Left lobe of liver (tissue), 2 donors: ENCODE data around the gene CPXM2. TPM values are rescaled to one million over a fixed set of nuclear protein-coding genes. Genes with fewer than 3 reads are reported as not detected.
A peak's percentile ranks its signal among the peaks of the same experiment; 100 is the strongest.

Experiments
- ATAC-seq: fragments of 200-7000 bp; cut with Tn5 transposase; one replicate; pipeline ENCODE4 v1.9.1; 2020; ENCODE audit warnings: mild to moderate bottlenecking, moderate library complexity
- DNase-seq: peaks from one replicate; pipeline ENCODE4 v3.0.0-alpha.2; 2020; ENCODE audit warnings: low spot score
- total RNA-seq: library from RNA; stranded (reverse); gene quantifications from one replicate; pipeline ENCODE4 v1.2.1, GENCODE V29; 2021
- donor health status: DM: no; HTN: no; CAD: no; lungs with moderate emphysema.
- donor health status: DM: no; HTN: yes; CAD: no.

CPXM2 gene
- total RNA-seq, 1 donor from 2014 or later: 0.45 TPM

GRCh38 chr10:123852411-123852951 lies 39.1 kb downstream of the CPXM2 start:
- DNase-seq (no peak), ATAC-seq (no peak)

DNA sequence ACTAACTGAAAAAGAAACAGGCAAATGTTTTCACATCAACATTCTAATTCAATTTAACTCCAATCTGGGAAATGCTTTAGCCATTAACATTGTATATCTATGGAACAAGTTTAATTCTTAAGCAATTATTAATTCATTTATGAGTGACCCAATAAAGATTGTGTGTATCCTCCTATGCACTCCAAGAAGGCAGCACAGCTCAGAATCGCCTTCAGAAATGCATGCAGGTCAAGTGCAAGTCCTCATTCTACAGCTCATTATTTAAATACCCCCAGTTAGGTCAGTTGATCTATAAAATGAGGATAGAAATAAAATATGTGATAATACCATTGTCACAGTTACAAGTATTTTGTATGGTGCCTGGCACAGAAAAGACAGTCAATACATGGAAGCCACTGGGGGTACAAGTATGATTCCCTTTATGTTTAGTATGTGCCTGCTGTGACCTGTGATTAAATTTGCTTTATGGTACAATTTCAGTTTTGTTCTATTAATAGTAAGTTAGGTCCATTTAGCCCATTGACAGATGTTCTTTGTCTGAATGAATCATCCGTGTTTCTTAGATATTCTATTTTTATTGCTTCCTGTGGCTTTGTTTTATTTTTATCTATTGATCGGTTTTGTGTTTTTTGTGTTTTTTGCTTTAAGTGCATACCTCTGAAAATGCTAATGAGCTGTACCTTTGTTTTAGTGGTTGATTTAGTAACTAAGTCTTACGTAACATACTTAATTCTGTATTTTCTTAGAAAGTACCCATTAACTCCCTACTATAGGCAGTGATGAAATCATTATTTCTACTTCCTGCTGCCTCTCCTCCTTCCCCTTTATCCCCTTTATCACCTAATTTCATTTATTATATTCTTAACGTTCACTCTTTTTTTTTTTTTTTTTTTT lies 42.8 kb downstream of the CPXM2 start:
- no peak for ATAC-seq
- no peak for DNase-seq

GRCh38 chr10:123847686-123848432 lies 43.7 kb downstream of the CPXM2 start:
- ATAC-seq (no peak), DNase-seq (no peak)

GRCh38 chr10:123843835-123844234 lies 47.8 kb downstream of the CPXM2 start:
- DNase-seq: no peak
- ATAC-seq: no peak

- ATAC-seq (no peak), DNase-seq (no peak)
These were observed 48.8 kb downstream of the CPXM2 start for GRCh38 chr10:123842692-123843385.

DNA sequence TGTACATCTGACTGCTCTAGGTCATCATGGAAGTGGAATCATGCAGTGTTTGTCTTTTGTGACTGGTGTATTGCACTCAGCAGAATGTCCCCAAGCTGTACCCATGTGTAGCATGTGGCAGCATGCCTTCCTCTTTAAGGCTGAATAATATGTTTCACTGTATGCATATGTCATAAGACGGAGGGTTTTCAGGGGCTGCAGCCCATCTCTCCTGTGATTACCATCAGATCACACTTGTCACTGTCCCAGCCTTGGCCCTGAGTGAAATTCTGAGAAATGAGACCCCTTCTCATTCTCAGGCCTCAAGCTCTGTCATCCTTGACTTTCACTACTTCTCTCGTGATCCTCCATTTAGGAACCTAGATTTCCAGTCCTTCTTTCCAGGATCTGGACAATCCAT lies 50.0 kb downstream of the CPXM2 start:
- no peak for DNase-seq
- no peak for ATAC-seq

GRCh38 chr10:123841115-123841514 lies 50.5 kb downstream of the CPXM2 start:
- no peak for DNase-seq
- ATAC-seq: no peak

- DNase-seq (no peak), ATAC-seq (no peak)
These were observed 50.9 kb downstream of the CPXM2 start for GRCh38 chr10:123840714-123841113.

GRCh38 chr10:123838596-123839310 lies 52.9 kb downstream of the CPXM2 start:
- no peak for ATAC-seq

GRCh38 chr10:123837756-123838155 lies 53.9 kb downstream of the CPXM2 start:
- DNase-seq: no peak
- ATAC-seq: no peak

More at GRCh38 chr10:123838596-123839310, 52.9 kb downstream of the CPXM2 start:
- no peak for DNase-seq

- ATAC-seq: no peak
- DNase-seq: no peak
These were observed 55.0 kb downstream of the CPXM2 start for GRCh38 chr10:123836418-123837145.

GRCh38 chr10:123835575-123835974 lies 56.0 kb downstream of the CPXM2 start:
- no peak for ATAC-seq
- no peak for DNase-seq

- no peak for DNase-seq
- ATAC-seq: no peak
These were observed 58.3 kb downstream of the CPXM2 start for GRCh38 chr10:123833170-123833850.

DNA sequence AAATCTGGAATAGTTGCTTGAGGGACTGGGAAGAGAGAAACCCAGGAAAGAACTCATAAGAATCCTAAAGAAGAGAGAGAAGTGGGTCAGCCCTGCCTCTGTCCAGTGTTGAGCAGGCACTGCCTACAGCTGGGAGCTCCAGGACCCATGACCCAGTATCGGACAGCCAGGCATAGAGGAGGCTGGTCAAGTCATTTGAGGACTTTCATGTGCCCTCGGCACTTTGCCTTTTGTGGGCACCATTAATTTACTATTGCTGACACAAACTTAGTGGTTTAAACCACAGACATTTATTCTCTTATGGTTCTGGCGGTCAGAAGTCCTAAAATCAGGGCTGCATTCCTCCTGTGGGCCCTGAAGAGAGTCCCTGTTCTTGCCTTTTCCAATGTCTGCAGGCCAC lies 60.3 kb downstream of the CPXM2 start:
- no peak for DNase-seq
- no peak for ATAC-seq

DNA sequence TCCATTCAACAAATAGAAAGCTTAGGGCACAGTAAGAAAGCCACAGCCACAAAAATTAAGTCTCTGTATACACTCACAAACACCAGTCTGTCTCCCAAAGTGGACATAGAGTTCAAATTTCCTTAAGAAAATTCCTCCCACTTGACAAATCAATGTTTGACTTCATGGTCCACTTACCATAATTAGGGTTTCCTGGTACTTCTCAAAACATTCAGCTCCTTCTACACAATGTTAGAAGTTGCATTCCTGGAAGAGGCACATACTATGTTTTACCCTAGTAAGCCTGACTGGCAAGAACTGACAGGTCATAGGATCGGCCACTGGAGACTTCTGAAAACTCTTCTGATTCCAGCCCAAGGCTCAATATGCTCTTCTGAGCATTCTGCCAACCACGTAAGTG lies 70.5 kb downstream of the CPXM2 start:
- DNase-seq (no peak), ATAC-seq (no peak)

GRCh38 chr10:123809632-123810031 lies 82.0 kb downstream of the CPXM2 start:
- DNase-seq (no peak), ATAC-seq (no peak)

DNA sequence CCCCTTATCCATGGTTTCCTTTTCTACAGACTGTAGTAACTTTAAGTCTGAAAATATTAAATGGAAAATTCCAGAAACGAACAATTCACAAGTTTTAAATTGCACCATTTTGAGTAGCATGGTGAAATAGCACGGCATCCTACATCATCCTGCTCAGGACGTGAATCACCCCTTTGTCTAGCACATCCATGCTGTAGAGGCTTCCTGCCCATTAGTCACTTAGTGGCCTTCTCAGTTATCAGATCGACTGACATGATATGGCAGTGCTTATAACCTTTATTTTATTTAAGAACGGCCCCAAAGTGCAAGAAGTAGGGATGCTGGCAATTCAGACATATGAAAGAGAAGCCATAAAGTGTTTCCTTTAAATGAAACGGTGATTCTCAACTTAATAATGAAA lies 82.7 kb downstream of the CPXM2 start:
- ATAC-seq: no peak
- peak; percentile 2 for DNase-seq

DNA sequence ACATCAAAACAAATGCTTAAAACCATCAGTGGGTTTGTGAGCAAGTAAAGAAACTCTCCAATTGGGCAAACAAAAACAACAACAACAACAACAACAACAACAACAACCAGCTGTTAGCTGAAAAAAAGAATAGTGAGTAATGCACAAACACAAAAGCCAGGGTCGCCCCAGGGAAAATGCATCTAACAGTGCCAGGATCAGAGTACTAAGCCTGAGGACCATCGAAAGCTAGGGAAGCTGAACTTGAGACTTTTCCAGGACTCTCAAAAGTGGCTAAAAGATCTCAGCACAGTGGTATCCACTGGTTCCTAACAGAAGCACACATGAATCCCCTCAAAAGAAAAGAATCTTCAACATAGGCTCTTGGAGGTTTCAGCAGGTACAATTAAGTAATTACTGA lies 83.3 kb downstream of the CPXM2 start:
- no peak for DNase-seq
- no peak for ATAC-seq

GRCh38 chr10:123807444-123808035 lies 84.1 kb downstream of the CPXM2 start:
- DNase-seq: no peak
- no peak for ATAC-seq
